Measurements from ENCODE around the gene SIDT2.

GRCh38 chr11:117210620-117211019, 32.1 kb downstream of the SIDT2 start:
- TF ChIP-seq CTCF (IDR thresholded peaks at IDR 0.05), result no peak
- no peak for TF ChIP-seq POLR2A (IDR thresholded peaks at IDR 0.05)
- no peak for TF ChIP-seq POLR2AphosphoS5 (IDR thresholded peaks at IDR 0.05)
- no peak for TF ChIP-seq EP300 (IDR thresholded peaks at IDR 0.05)
